SK-N-MC (cell line): ENCODE data around the gene APBA1.

Experiments
- EZH2 ChIP-seq: fragments of 200-600 bp; sonication (generic); IDR thresholded peaks from one replicate; pipeline ENCODE4 v1.6.1; 2017; ENCODE audit warnings: antibody characterized with exemption
- FOXP2 ChIP-seq: optimal IDR thresholded peaks from 2 replicates; pipeline ENCODE3; 2011; ENCODE audit warnings: mild to moderate bottlenecking, moderate library complexity; ENCODE audit not compliant: insufficient read depth; ENCODE audit errors: extremely low read length, control extremely low read depth
- POLR2AphosphoS5 ChIP-seq: IDR thresholded peaks from 2 replicates; pipeline ENCODE4 v1.6.1; 2012; ENCODE audit warnings: mild to moderate bottlenecking, low read depth, low read length, borderline replicate concordance

DNA sequence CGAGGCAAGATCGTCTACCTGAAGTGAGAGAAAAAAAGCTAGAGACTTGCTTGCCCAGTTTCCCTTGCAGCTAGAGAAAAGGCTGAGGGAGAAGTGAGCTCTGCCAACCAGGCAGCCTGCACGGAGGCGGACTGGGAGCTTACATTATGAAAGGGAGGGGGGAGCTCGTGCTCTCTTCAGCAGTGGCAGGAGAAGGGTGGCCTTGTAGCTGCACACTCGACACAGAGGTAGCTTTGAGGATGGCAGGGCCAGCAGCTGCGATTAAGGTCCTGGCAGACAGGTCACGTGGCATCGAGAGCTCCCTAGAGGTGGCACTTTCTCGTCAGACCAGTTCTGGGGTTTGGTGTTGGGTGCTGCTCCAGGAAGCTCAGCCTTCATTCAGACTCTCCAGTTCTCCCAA lies 26.7 kb downstream of the APBA1 start:
- TF ChIP-seq EZH2: no peak
- TF ChIP-seq POLR2AphosphoS5: no peak
- TF ChIP-seq FOXP2: no peak
